ENCODE data around the gene PLEKHA1. TPM values are rescaled to one million over a fixed set of nuclear protein-coding genes. Genes with fewer than 3 reads are reported as not detected.

The PLEKHA1 gene
- total RNA-seq, 1 experiment from 2014 or later, result 24.2 TPM

DNA sequence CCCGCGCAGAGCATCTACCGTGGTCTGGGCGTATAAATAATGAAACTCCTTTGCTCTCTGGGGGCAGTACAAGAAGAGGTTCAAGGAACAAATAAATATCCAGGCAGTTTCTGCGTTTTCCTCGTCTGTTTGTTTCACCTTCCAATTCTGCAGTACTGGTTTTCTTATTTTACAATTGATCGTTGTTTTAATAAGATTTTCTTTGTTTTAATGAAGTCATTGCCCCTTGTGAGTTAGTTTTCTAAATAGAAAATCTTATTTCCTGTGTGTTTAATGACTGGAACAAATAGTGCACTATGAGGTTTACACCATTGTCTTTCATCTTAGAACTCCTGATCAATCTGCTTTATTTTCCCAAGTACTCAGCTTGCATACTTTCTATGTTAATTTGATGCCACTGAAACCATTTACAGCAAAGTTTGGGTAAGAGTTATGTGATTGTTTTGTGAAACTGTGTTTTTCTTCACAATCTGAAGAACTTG is 1.2 kb downstream of the PLEKHA1 start:
- DNase-seq (ENCODE audit: extremely low read depth, low read depth), result no peak

- DNase-seq (ENCODE audit: extremely low read depth, low read depth), result no peak
Observed at GRCh38 chr10:122376364-122376961, 2.0 kb downstream of the PLEKHA1 start.

- no peak for DNase-seq (ENCODE audit: extremely low read depth, low read depth)
Observed at GRCh38 chr10:122379041-122379440, 4.5 kb downstream of the PLEKHA1 start.

- no peak for DNase-seq (ENCODE audit: extremely low read depth, low read depth)
Observed at GRCh38 chr10:122379537-122379936, 5.0 kb downstream of the PLEKHA1 start.

- DNase-seq (ENCODE audit: extremely low read depth, low read depth), result no peak
Observed at GRCh38 chr10:122380703-122381102, 6.2 kb downstream of the PLEKHA1 start.

- no peak for DNase-seq (ENCODE audit: extremely low read depth, low read depth)
Observed at GRCh38 chr10:122381680-122382079, 7.2 kb downstream of the PLEKHA1 start.

- no peak for DNase-seq (ENCODE audit: extremely low read depth, low read depth)
Observed at GRCh38 chr10:122386514-122386913, 12.0 kb downstream of the PLEKHA1 start.

DNA sequence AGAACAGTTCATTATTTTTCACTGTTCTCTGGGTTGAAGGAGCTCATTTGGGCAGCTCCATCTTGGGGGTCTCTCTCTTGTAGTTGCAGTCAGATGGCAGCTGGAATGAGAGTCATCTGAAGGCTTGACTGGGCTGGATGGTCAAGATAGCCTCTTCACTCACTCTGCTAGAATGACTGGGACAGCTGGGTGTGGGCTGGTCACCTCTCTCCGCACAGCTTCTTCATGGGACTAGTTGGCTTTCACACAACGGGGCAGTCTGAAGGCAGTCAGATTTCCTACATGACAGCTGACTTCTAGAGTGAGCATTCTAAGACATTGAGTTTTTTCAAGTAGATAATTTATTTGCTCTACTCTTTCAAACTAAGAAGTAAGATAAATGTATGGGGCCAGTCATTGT is 13.1 kb downstream of the PLEKHA1 start:
- no peak for DNase-seq (ENCODE audit: extremely low read depth, low read depth)

GRCh38 chr10:122388287-122388997 is 13.9 kb downstream of the PLEKHA1 start:
- DNase-seq (ENCODE audit: extremely low read depth, low read depth), result no peak

GRCh38 chr10:122390271-122390670 is 15.8 kb downstream of the PLEKHA1 start:
- DNase-seq (ENCODE audit: extremely low read depth, low read depth), result no peak

- no peak for DNase-seq (ENCODE audit: extremely low read depth, low read depth)
Observed at GRCh38 chr10:122390679-122391078, 16.2 kb downstream of the PLEKHA1 start.

DNA sequence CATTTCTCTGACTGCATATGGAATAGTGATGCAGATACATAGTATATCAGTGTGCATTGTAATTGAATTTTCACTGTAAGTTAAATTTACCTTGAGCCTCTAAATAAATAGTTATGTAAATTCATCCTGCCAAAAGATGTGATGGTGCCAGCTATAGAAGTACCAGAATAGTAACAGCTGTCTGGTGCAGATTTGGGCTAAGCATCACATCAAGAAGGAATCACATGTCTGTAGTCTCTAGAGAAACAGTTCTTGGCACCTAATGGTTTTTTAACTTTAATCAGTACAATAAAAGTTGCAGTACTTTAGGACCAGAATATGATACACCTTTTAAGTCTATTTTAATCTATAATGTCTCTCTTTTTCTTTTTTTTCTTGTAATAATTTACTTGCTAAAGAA is 17.4 kb downstream of the PLEKHA1 start:
- DNase-seq (ENCODE audit: extremely low read depth, low read depth), result no peak

- DNase-seq (ENCODE audit: extremely low read depth, low read depth), result no peak
Observed at GRCh38 chr10:122392835-122393234, 18.3 kb downstream of the PLEKHA1 start.

DNA sequence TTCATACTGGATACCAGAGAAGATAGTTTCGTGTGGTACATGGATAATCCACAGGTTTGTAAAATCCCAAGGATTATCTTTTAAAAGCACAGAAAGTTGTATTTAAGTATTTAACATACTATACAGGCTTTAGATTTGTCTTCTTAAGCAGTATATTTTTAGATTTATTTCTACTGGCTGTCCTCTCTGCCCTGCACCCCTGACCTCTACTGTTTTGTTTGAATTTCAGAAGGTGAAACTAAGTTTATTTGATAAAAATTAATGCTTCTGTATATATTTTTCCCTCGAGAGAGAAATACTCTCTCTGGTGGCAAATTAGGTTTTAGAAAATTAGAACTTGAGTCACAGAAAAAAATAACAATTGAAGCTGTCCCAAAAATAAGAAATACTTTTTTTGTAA is 18.8 kb downstream of the PLEKHA1 start:
- no peak for DNase-seq (ENCODE audit: extremely low read depth, low read depth)

DNA sequence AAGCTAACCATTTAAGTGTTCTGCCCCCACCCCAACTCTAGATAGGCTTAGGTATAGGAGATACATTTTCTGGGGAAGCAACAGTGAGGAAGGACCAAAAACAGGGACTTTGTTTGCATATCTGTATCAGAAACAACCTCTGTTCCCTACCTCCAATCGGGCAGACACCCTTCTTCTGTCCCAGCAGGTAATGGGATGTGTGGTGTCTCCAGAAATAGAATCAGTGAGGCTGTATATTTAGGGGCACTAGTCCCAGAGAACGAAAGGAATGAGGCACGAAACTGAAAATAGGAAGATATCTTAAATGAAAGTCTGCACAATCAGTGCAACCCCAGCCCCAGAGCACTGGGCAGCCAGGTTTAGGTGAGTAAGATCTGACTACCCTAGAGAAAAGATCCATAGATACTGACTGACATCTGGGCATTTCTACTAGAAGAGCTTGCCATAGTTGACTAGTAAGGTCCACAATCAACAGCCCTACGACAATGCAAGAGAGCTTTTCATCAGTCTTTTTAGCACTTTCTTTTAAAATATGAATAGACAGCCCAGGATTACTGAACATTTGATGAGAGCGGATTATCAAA is 28.1 kb downstream of the PLEKHA1 start:
- DNase-seq (ENCODE audit: extremely low read depth, low read depth), result no peak

- DNase-seq (ENCODE audit: extremely low read depth, low read depth), result no peak
Observed at GRCh38 chr10:122404576-122404975, 30.1 kb downstream of the PLEKHA1 start.

DNA sequence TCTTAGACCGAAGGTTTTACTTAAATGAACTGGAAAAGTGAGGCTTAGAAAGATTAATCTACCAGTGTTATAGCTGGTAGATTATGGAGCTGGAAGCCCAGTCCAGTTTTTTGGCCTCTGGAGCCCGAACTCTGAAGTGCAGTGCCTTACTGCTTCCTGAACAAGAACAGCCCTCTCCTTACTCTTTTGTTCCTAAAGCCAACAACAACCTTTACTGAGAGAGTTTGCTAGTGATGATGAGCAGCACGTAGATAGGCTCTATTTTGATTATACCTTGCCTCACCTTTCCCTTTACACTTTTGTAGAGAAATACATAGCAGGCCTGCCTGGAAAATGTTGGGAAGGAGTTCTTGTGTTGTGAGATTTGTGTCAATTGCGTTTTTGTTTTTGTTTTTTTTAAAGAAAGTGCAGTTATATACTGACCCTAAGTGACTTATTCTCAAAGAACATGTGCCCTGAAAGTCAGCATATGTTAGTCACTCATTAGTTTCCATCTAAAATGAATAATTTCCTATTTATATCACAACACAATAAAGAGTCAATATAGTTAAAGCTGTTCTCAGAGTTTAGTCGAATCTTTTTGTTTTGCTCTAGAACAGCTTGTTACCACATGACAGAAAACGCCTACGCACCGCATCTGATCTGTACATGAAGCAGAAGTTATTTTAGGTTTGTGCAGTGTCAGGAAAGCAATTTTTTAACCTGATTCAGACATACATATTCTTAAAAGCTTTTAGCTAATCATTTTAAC is 33.0 kb downstream of the PLEKHA1 start:
- DNase-seq (ENCODE audit: extremely low read depth, low read depth), result no peak

- DNase-seq (ENCODE audit: extremely low read depth, low read depth), result no peak
Observed at GRCh38 chr10:122413327-122413726, 38.8 kb downstream of the PLEKHA1 start.

DNA sequence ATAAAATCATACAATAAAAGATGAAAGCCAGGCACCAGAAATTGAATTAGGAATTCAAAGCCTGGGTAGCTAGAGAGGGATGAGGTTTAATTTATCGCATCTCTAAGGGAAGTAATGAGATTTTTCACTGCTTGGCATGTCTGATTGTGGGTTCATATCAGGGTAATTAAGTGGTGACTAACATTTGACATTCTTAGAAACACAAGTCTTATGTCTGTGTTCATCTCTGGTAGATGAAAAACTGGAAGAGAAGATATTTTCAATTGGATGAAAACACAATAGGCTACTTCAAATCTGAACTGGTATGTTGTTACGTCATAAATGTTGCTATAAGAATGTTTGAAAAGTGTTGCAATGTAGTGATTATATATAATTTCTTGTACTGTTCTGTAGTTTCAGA is 43.2 kb downstream of the PLEKHA1 start:
- no peak for DNase-seq (ENCODE audit: extremely low read depth, low read depth)

- DNase-seq (ENCODE audit: extremely low read depth, low read depth), result no peak
Observed at GRCh38 chr10:122419016-122419415, 44.5 kb downstream of the PLEKHA1 start.

GRCh38 chr10:122419876-122420623 is 45.5 kb downstream of the PLEKHA1 start:
- DNase-seq (ENCODE audit: extremely low read depth, low read depth), result no peak
